HepG2 (cell line): Measurements from ENCODE around the gene IRF2BPL. TPM values are rescaled to one million over a fixed set of nuclear protein-coding genes. Genes with fewer than 3 reads are reported as not detected.
A peak's percentile ranks its signal among the peaks of the same experiment; 100 is the strongest.

Experiments
- HES4 ChIP-seq: sonication (generic); formaldehyde crosslinking; IDR thresholded peaks from 2 replicates; pipeline ENCODE4 v1.9.0; 2021; ENCODE audit warnings: mild to moderate bottlenecking, missing genetic modification reagents, borderline replicate concordance
- HNF4G ChIP-seq, 2 experiments: sonication (generic) in 1 of 2; formaldehyde crosslinking in 1 of 2; IDR thresholded peaks; 2 replicates each; pipeline versions ENCODE4 v1.4.0 to v1.6.1; 2011 to 2020; ENCODE audit warnings: borderline replicate concordance in 2 of 2, low read depth in 2 of 2, mild to moderate bottlenecking in 2 of 2, low read length in 1 of 2, missing genetic modification reagents in 1 of 2, moderate library complexity in 1 of 2
- KMT2B ChIP-seq: IDR thresholded peaks from 2 replicates; pipeline ENCODE4 v1.6.1; 2016; ENCODE audit warnings: missing genetic modification reagents, missing compliant biosample characterization
- MTA1 ChIP-seq: sonication (generic); formaldehyde crosslinking; IDR thresholded peaks from 2 replicates; pipeline ENCODE4 v1.4.0; 2020; ENCODE audit warnings: missing genetic modification reagents, mild to moderate bottlenecking, borderline replicate concordance
- PCBP2 ChIP-seq: fragments of 200-400 bp; formaldehyde crosslinking; optimal IDR thresholded peaks from 2 replicates; pipeline ENCODE3; 2018; ENCODE audit warnings: low read length, low read depth; ENCODE audit not compliant: poor library complexity, severe bottlenecking
- ZBTB34 ChIP-seq: sonication (generic); formaldehyde crosslinking; IDR thresholded peaks from 2 replicates; pipeline ENCODE4 v1.8.0; 2022; ENCODE audit warnings: mild to moderate bottlenecking, missing genetic modification reagents
- ZBTB42 ChIP-seq: sonication (generic); formaldehyde crosslinking; IDR thresholded peaks from 2 replicates; pipeline ENCODE4 v1.5.0; 2020; ENCODE audit warnings: mild to moderate bottlenecking, missing genetic modification reagents
- ZKSCAN5 ChIP-seq: sonication (generic); formaldehyde crosslinking; IDR thresholded peaks from 2 replicates; pipeline ENCODE4 v1.5.1; 2020; ENCODE audit warnings: mild to moderate bottlenecking, missing genetic modification reagents
- ZNF18 ChIP-seq: sonication (generic); formaldehyde crosslinking; IDR thresholded peaks from 2 replicates; pipeline ENCODE4 v1.8.0; 2022; ENCODE audit warnings: mild to moderate bottlenecking, missing genetic modification reagents; ENCODE audit not compliant: insufficient replicate concordance
- ZNF343 ChIP-seq: sonication (generic); formaldehyde crosslinking; IDR thresholded peaks from 2 replicates; pipeline ENCODE4 v1.4.0; 2020; ENCODE audit warnings: mild to moderate bottlenecking, missing genetic modification reagents
- ZNF430 ChIP-seq: sonication (generic); formaldehyde crosslinking; IDR thresholded peaks from 2 replicates; pipeline ENCODE4 v1.9.0; 2021; ENCODE audit warnings: mild to moderate bottlenecking, missing genetic modification reagents
- ZNF564 ChIP-seq: sonication (generic); formaldehyde crosslinking; IDR thresholded peaks from 2 replicates; pipeline ENCODE4 v1.8.1; 2023; ENCODE audit warnings: mild to moderate bottlenecking, missing genetic modification reagents
- ZSCAN5A ChIP-seq: sonication (generic); formaldehyde crosslinking; IDR thresholded peaks from 2 replicates; pipeline ENCODE4 v1.8.0; 2022; ENCODE audit warnings: mild to moderate bottlenecking, missing genetic modification reagents, borderline replicate concordance
- ZXDC ChIP-seq: sonication (generic); formaldehyde crosslinking; IDR thresholded peaks from 2 replicates; pipeline ENCODE4 v1.5.0; 2020; ENCODE audit warnings: mild to moderate bottlenecking, missing genetic modification reagents
- polyA plus RNA-seq, 8 experiments: library from polyadenylated mRNA; depleted of rRNA in 3 of 8; stranded (reverse) in 7 of 8; unstranded in 1 of 8; fragments of >200 nt; fragmentation: Illumina TruSeq in 4 of 8; extraction: Trizol in 4 of 8; gene quantifications; 2 replicates each; pipeline versions ENCODE4 v1.2.1 to v1.2.3, GENCODE V29; 2011 to 2016; ENCODE audit warnings: low read depth in 4 of 8, missing spikeins in 1 of 8, mixed read lengths in 1 of 8; ENCODE audit not compliant: insufficient read depth in 1 of 8
- total RNA-seq, 5 experiments: library from RNA; depleted of rRNA; stranded (reverse); fragments of >200 nt; fragmentation: Illumina TruSeq; extraction: Trizol; gene quantifications; 2 replicates each; pipeline ENCODE4 v1.2.3, GENCODE V29; 2016; ENCODE audit warnings: low read depth in 1 of 5
- TF ChIP-seq, protein P1 (sequence below): sonication (generic); formaldehyde crosslinking; IDR thresholded peaks from 2 replicates; pipeline ENCODE4 v1.4.0; 2020; ENCODE audit warnings: mild to moderate bottlenecking, missing genetic modification reagents
- TF ChIP-seq, protein P2 (sequence below), 2 experiments: IDR thresholded peaks; 2 replicates each; pipeline ENCODE4 v1.6.1; 2011 to 2012; ENCODE audit warnings: low read length in 2 of 2, borderline replicate concordance in 1 of 2, low read depth in 1 of 2, mild to moderate bottlenecking in 1 of 2, moderate library complexity in 1 of 2

The IRF2BPL gene
- total and polyA plus RNA-seq, 2 of the 13 experiments (the other 11 are each of a cell fraction or from before 2014, with no cell fraction given), result 6.6 to 8.4 TPM

DNA sequence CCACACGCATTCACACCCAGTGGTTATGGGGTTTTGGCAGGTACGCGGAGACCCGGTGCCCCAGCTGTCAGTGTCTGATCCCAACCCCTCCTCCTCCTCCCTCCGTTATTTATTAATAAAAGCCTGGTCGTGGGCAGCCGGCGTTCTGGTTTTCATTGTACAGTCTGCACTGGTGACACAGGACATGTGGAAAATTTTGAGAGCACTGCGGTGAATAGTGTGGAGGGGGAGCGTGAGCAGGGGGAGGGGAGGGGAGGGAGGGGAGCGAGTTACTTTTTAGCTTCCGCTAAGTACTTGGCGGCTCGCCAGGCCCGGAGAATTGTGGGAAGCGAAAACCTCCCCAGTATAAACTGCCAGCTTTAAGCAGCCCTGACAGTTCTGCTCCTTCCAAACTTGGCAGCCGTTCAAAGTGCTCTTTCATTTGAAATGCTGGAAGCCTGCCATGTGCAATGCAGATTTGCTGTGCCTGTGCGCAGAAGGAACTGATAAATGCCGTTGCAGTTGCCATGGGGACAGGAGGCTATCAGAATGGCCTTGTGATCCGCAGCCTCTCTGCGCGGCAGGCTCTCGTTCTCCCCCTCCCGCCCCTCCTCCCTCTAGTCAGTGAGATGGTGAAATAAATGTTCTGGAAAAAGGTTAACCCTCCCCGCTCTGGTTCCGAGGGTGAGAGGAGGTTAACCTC lies 11.7 kb upstream of the IRF2BPL start (continued):
- TF ChIP-seq ZXDC (CRISPR knock-in tag) (no peak), HNF4G (IDR thresholded peaks at IDR 0.05; ENCODE audit: borderline replicate concordance, low read depth, low read length) (no peak), HNF4G (CRISPR knock-in tag; IDR thresholded peaks at IDR 0.05; ENCODE audit: borderline replicate concordance, low read depth) (no peak), ZNF430 (no peak), PCBP2 (no peak), MTA1 (CRISPR knock-in tag) (no peak), ZBTB34 (CRISPR knock-in tag) (no peak), ZNF343 (CRISPR knock-in tag) (peak; percentile 28; the same call in 1 of the 2 replicates), KMT2B (CRISPR knock-in tag) (no peak), ZBTB42 (CRISPR knock-in tag) (no peak), ZKSCAN5 (CRISPR knock-in tag) (no peak), HES4 (CRISPR knock-in tag) (no peak), ZSCAN5A (CRISPR knock-in tag) (no peak), ZNF18 (CRISPR knock-in tag) (no peak), ZNF564 (no peak)
- TF ChIP-seq, protein P1, sequence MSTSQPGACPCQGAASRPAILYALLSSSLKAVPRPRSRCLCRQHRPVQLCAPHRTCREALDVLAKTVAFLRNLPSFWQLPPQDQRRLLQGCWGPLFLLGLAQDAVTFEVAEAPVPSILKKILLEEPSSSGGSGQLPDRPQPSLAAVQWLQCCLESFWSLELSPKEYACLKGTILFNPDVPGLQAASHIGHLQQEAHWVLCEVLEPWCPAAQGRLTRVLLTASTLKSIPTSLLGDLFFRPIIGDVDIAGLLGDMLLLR (CRISPR knock-in tag), result no peak
- TF ChIP-seq, protein P2, sequence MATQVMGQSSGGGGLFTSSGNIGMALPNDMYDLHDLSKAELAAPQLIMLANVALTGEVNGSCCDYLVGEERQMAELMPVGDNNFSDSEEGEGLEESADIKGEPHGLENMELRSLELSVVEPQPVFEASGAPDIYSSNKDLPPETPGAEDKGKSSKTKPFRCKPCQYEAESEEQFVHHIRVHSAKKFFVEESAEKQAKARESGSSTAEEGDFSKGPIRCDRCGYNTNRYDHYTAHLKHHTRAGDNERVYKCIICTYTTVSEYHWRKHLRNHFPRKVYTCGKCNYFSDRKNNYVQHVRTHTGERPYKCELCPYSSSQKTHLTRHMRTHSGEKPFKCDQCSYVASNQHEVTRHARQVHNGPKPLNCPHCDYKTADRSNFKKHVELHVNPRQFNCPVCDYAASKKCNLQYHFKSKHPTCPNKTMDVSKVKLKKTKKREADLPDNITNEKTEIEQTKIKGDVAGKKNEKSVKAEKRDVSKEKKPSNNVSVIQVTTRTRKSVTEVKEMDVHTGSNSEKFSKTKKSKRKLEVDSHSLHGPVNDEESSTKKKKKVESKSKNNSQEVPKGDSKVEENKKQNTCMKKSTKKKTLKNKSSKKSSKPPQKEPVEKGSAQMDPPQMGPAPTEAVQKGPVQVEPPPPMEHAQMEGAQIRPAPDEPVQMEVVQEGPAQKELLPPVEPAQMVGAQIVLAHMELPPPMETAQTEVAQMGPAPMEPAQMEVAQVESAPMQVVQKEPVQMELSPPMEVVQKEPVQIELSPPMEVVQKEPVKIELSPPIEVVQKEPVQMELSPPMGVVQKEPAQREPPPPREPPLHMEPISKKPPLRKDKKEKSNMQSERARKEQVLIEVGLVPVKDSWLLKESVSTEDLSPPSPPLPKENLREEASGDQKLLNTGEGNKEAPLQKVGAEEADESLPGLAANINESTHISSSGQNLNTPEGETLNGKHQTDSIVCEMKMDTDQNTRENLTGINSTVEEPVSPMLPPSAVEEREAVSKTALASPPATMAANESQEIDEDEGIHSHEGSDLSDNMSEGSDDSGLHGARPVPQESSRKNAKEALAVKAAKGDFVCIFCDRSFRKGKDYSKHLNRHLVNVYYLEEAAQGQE (IDR thresholded peaks at IDR 0.05; ENCODE audit: borderline replicate concordance in 1 of 2, low read depth in 1 of 2, low read length in 2 of 2), result peak in 1 of 2 experiments; percentile 13; a peak in 1 of 4 replicates
